ACHN (cell line): Measurements from ENCODE around the gene GRIA4.
"Not testable (repeated sequence)": the region's sequence is repeated elsewhere in the genome, so short reads cannot be mapped to it uniquely, and the experiment has no call there.

Source experiments
- DNase-seq: peaks from one replicate; pipeline ENCODE4 v3.0.0-alpha.2; 2015
- in situ Hi-C: cut with HindIII; loops from 2 replicates; pipeline ENCODE4 v1.10.0; 2017; ENCODE audit warnings: low sequenced_read_pairs, low pct_ligation_motif_present, low pct_unique_long_range_greater_than_20kb

GRIA4 gene

GRCh38 chr11:106001304-106002012 is 391.6 kb downstream of the GRIA4 start:
- DNase-seq, result no peak
- in situ Hi-C loops, result no loop called here

GRCh38 chr11:106003094-106003493 is 393.2 kb downstream of the GRIA4 start:
- DNase-seq, in situ Hi-C loops: not testable (repeated sequence)

- in situ Hi-C loops, result no loop called here
- no peak for DNase-seq
Observed at GRCh38 chr11:106011481-106011880, 401.6 kb downstream of the GRIA4 start.

- DNase-seq, result no peak
Observed at GRCh38 chr11:106012744-106013143, 402.9 kb downstream of the GRIA4 start.

DNA sequence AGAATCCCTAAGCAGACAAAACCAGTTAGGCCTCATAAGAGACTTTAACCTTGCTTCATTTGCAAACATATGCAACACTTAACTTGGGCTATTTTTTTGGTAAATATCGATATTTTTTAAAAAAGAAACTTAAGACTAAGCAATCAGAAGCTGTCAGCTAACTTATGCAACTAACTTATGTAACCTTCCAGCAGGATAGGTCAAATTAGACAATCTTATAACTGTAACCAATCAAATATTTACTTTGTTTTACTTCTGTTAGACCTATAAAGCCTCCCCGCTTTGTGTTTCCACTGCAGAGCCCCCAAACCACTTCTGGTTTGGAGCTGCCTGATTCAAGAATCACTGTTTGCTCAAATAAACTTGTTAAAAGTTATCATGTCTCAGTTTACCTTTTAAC is 404.2 kb downstream of the GRIA4 start:
- no peak for DNase-seq
- in situ Hi-C loops, result no loop called here

More at GRCh38 chr11:106012744-106013143, 402.9 kb downstream of the GRIA4 start:
- in situ Hi-C loops, result no loop called here

DNA sequence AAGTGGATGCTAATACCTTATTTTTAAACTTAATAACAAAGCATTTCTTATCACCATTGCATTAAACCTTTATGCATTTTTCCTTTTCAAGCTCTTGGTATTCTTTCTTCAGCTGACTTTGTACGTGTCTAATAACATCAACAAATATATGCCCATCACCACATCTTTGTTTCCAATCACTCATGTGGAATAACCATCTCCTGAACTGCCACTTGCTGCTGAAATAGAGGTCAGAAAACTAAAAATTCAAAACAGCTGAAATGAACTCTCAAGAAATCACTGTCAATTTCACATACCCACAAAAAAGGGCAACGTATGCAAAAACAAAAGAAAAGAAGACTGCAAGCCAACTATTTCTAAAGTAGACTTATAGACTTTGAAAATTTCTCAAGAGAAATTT is 404.7 kb downstream of the GRIA4 start:
- in situ Hi-C loops, result no loop called here
- no peak for DNase-seq

DNA sequence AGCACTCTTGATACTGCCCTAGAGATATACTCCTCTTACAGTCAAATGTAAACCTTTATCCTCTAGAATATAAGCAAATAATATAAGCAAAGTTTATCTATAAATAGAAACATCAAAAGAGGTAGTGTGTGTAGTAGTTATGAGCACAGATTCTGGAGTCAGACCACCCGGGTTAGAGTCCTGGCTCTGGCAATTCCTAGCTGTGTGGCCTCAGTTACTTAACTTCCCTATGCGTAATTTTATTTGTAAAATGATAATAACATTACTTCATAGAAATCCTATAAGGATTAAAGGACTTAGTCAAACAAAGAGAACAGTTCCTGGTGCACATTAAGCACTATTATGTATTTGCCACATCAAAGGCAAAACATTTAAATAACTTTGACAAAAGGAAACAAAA is 405.2 kb downstream of the GRIA4 start:
- in situ Hi-C loops, result no loop called here
- no peak for DNase-seq

DNA sequence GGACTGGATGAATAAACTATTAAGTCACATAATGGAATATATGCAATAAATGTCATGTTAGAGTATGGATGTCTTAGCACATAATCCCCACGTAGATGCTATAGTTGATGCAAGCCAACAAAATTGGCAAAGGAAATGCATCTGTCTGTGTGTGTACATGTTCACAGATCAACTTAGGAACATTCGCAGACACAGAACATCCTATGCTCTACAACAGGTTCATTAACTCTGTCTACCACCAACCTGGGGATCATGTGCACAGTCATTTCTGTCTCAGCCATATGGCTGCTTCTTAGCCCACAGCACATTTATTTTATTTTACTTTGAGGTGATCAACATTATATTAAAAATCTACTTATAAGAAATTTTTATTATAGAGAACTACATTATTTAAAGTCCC is 407.2 kb downstream of the GRIA4 start:
- no peak for DNase-seq

GRCh38 chr11:106021181-106021966 is 411.5 kb downstream of the GRIA4 start:
- in situ Hi-C loops, result no loop called here
- peak; percentile 13 for DNase-seq

More for the DNA sequence above, 407.2 kb downstream of the GRIA4 start:
- in situ Hi-C loops, result no loop called here

- in situ Hi-C loops, result no loop called here
- DNase-seq, result peak; percentile 98
Observed at GRCh38 chr11:106021967-106022794, 412.3 kb downstream of the GRIA4 start, which contains the start of gene MSANTD4. MSANTD4 (minus strand) TSS chr11:106022240; CDS start chr11:106010917, 11,323 bp downstream.

- in situ Hi-C loops, result no loop called here
- no peak for DNase-seq
Observed at GRCh38 chr11:106022795-106023275, 413.0 kb downstream of the GRIA4 start.

DNA sequence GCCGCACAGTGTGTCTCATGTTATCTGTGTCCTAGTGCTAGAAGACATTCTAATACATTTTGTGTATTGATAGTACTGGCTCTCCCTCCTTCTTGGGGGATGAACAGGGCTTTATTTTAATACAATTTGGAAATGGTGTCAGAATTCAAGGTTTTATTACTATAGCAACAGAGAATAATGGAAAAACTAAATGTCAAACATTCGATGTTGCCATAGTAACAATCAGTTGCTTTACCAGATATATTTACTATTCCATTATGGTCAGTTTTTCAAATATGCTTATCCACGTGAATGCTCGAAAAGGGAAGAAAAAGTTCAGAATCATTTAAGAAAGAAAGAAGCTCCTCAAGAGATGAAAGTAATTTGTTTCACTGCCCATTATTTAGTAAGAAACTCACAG is 420.7 kb downstream of the GRIA4 start:
- no peak for DNase-seq
- in situ Hi-C loops, result no loop called here

DNA sequence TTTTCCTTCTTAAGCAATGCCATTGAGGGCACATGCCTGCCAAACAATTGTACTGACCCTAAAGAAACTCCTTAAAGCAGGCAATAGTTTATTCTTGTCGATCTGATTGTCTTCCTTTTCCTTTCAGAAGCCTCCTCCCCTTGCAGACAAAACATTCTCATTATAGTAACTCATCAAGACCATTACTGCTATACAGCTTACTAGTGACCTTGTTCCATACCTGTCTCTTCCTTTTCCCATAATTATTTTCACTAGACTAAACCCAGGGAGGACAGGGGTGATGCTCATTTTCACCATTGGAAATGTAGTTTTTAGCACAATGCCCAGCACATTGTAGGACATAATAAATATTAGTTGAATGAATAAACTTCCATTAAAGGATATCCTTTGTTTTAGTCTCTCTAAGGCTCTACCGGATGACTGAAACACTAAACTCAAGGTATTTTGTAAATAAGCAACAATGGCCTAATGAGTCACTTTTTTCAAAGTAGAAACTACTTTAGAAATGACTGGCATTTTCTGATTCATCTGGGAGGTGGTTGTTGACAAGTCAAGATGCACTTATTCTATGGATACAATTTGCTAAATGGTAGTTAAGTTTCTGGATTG is 421.4 kb downstream of the GRIA4 start:
- no peak for DNase-seq
- in situ Hi-C loops, result no loop called here
